HG02588 (cell line): ENCODE measurements around the gene SLC39A13.
"Not testable (repeated sequence)": the region's sequence is repeated elsewhere in the genome, so short reads cannot be mapped to it uniquely, and the experiment has no call there.

Source experiments
- ATAC-seq: cut with Tn5 transposase; IDR thresholded peaks from one replicate; pipeline ENCODE4 v1.9.1; 2021; ENCODE audit warnings: mild to moderate bottlenecking, moderate library complexity; ENCODE audit not compliant: unreplicated experiment

SLC39A13 gene

GRCh38 chr11:47447906-47448305 lies 39.5 kb downstream of the SLC39A13 start:
- ATAC-seq: no peak

GRCh38 chr11:47448566-47449427 lies 40.4 kb downstream of the SLC39A13 start, which contains the start of gene RAPSN:
TSS of gene RAPSN (minus strand) at chr11:47449136. CDS start at chr11:47448964, 172 bp downstream.
- ATAC-seq: no peak

- ATAC-seq: no peak
Measured at GRCh38 chr11:47449541-47449940, 41.2 kb downstream of the SLC39A13 start.

DNA sequence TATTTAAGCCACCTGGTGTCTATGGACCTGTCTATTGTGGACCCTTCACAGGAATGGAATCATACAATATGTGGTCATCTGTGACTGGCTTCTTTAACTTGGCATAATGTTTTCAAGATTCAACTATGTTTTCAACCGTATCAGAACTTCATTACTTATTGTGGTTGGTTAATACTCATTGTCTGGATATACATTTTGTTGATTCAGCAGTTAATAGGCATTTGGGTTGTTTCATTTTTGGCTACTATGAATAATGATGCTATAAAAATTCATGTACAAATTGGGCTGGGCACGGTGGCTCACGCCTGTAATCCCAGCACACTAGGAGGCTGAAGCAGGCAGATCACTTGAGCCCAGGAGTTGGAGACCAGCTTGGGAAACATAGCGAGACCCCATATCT lies 43.0 kb downstream of the SLC39A13 start:
- no peak for ATAC-seq

- ATAC-seq: no peak
Measured at GRCh38 chr11:47451990-47452389, 43.6 kb downstream of the SLC39A13 start.

DNA sequence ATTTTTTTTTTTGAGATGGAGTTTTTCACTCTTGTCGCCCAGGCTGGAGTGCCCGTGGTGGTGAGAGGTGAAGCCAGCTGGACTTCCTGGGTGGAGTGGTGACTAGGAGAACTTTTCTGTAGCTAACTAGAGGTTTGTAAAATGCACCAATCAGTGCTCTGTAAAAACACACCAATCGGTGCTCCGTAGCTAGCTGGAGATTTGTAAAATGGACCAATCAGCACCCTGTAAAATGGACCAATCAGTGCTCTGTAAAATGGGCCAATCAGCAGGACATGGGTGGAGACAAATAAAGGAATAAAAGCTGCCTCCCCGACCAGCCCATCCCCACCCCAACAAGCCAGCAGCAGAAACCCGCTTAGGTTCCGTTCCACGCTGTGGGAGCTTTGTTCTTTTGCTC lies 45.0 kb downstream of the SLC39A13 start:
- no peak for ATAC-seq

- not testable (repeated sequence) for ATAC-seq
Measured at GRCh38 chr11:47454258-47454671, 45.9 kb downstream of the SLC39A13 start.

DNA sequence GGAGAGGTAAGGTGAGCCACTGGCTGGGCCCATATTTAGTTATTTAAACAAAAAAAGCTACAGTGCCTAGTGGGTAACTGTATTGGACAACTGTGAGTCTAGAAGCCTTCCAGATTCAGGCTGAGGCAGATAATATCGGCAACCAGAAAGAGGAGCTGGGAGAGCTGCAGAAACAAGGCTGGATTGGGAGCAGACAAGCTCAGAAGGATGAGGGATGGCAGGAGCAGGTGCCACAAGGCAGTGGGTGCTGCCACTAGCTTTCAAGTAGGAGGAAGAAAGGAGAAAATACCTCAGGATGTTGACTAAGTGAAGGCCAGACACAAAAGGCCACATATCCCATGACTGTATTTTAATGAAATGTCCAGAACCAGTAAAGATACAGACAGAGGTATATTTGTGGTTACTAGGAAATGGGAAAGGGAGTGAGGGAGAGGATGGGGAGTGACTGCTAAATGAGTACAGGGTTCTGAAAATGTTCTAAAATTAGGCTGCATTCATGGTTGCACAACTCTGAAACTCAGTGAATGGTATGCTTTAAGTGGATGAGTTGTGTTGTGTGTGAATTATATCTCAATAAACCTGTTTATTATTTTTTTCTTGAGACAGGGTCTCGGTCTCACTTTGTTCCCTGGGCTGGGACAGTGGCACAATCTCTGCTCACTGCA lies 52.3 kb downstream of the SLC39A13 start:
- no peak for ATAC-seq

DNA sequence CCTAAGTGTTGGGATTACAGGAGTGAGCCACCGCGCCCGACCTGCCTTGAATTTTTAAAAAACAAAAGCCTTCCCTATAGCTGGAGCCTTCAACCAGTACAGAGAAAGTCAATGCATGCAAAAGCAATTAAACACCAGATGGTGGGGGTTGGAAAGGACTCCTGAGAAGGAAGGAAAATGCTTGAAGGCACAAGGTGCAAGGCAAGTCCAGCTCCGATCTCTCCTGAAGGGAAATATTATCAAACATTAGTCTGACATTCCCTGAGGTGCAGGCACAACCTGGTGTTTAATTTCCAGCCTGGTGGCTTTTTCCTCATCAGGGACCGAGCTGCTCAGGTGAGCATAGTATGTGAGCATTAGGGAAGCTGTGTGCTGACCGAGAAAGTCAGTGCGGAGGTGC lies 53.5 kb downstream of the SLC39A13 start:
- no peak for ATAC-seq

DNA sequence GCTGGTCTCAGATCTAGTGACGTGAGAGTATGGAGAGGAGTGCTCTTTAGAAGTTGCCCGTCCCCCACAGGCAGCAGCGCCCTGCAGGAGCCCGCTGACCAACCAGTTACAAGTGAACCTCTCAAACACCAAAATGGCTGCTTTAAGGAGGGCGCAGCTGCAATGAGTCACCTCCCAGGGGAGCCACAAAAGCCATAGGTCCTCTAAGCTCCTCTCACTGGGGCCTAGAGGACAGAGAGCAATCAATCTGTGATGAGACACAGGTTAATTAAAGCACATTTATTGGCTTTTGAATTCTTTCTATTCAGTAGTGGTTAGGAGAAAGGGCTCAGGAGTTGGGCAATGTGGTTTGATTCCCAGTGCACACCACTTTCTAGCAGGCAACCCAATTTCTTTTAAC lies 56.1 kb downstream of the SLC39A13 start:
- ATAC-seq: no peak
